ENCODE measurements around the gene FILIP1L.

FILIP1L gene

DNA sequence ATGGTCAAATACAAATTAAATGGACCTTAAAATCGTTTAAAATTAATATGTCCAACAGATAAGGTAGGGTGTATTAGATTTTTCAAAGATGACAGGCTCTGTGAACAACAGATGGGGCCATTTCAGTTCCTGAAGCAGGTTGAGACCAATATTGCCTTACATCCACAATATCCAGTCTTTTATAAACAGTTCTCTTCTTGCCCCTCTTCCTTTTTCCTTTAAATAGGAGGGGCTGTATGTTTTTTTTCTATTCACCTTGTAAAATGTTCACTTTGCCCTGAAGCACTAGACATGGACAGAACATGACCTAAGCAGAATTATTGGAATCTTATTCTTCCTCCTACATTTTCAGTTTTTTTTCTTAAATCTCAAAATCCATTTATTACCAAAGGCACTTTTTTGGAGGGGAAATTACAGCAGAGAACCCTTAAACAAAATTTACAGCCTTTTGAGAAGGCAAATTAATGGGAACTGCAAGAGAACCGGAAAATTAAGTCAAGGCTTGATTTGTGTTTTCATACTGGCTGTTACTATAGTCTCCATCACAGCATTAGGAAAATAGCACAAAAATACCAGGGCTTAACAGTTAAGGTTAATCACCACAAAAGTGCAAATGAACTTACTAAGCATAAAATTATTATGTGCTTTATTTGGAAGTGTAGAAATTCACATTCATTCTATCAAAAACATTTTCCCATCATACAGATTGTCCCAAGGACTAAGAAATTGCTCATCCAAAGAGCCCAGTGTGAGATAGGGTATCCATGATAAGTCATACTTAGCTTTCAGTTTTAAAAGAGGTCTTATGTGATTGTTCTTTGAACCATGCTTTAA, 240.8 kb downstream of the FILIP1L start:
- H3K4me3 ChIP-seq (ENCODE audit: low read length), result peak overlapping the region; percentile 9

GRCh38 chr3:99872923-99873254, 241.4 kb downstream of the FILIP1L start:
- no peak for DNase-seq (ENCODE audit: low read depth)
- H3K4me3 ChIP-seq (ENCODE audit: low read length), result peak overlapping the region; percentile 3
- TF ChIP-seq CTCF (conservative IDR thresholded peaks at IDR 0.05; ENCODE audit: low read depth, low read length), result no peak

More for the DNA sequence above, 240.8 kb downstream of the FILIP1L start:
- DNase-seq (ENCODE audit: low read depth), result no peak
- TF ChIP-seq CTCF (conservative IDR thresholded peaks at IDR 0.05; ENCODE audit: low read depth, low read length), result no peak

GRCh38 chr3:99871231-99872045, 242.9 kb downstream of the FILIP1L start:
- H3K4me3 ChIP-seq (ENCODE audit: low read length), result no peak overlapping the region
- DNase-seq (ENCODE audit: low read depth), result no peak
- no peak for TF ChIP-seq CTCF (conservative IDR thresholded peaks at IDR 0.05; ENCODE audit: low read depth, low read length)

- no peak overlapping the region for H3K4me3 ChIP-seq (ENCODE audit: low read length)
- TF ChIP-seq CTCF (conservative IDR thresholded peaks at IDR 0.05; ENCODE audit: low read depth, low read length), result no peak
- no peak for DNase-seq (ENCODE audit: low read depth)
These were observed 243.6 kb downstream of the FILIP1L start for GRCh38 chr3:99870712-99871111.

DNA sequence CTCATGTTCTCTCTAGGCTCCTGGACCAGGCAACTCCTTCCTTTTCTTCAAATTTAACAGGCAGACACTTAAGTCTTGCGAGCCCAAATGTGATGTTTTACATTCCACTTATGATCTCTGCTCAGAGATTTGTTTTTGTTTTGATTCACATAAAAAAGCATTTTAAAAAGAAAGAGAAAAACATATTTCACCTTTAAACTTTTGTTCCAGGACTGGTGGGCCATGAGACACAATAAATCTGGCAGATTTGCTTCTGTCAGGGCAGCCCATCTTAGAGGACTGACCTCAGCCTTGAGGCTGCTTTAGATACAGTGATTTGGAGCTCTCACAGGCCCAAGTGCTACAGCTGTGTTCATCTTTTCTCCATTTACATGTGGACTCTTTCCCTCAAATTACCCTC, 244.7 kb downstream of the FILIP1L start:
- TF ChIP-seq CTCF (conservative IDR thresholded peaks at IDR 0.05; ENCODE audit: low read depth, low read length), result no peak
- DNase-seq (ENCODE audit: low read depth), result no peak
- H3K4me3 ChIP-seq (ENCODE audit: low read length), result no peak overlapping the region

DNA sequence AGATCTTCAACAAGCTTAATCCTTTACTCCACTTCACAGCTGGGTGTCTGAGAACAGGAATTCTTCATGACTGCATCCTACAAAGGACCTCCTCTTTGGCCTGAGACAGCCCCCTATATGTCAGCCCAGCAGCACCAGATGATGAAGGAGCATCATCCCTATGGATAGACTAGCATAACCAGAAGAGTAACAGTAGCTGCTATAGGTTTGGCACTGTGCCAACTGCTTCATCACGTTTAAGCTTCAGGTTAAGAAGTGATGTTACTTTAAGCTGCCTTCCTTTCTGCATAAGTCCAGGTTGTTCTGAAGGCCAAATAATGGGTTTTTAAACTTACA, 246.0 kb downstream of the FILIP1L start:
- no peak for DNase-seq (ENCODE audit: low read depth)
- TF ChIP-seq CTCF (conservative IDR thresholded peaks at IDR 0.05; ENCODE audit: low read depth, low read length), result no peak
- H3K4me3 ChIP-seq (ENCODE audit: low read length), result no peak overlapping the region

All from retinal pigment epithelial cell (primary cell).